Testis (tissue), 3 donors: ENCODE results near the gene GALNT14. TPM values are rescaled to one million over a fixed set of nuclear protein-coding genes. Genes with fewer than 3 reads are reported as not detected.

Source experiments
- DNase-seq: peaks from one replicate; pipeline ENCODE4 v3.0.0-alpha.2; 2019
- H3K27ac ChIP-seq, 2 donors: fragments of 200-600 bp; sonication (generic); one replicate each; pipeline ENCODE4 v1.5.1; 2019
- H3K27me3 ChIP-seq: fragments of 200-600 bp; sonication (generic); one replicate; pipeline ENCODE4 v1.5.1; 2019
- H3K36me3 ChIP-seq: fragments of 200-600 bp; sonication (generic); one replicate; pipeline ENCODE4 v1.5.1; 2017; ENCODE audit warnings: low read depth; ENCODE audit errors: missing control alignments
- H3K4me1 ChIP-seq: fragments of 200-600 bp; sonication (generic); one replicate; pipeline ENCODE4 v1.5.1; 2019
- H3K4me3 ChIP-seq, 2 donors: fragments of 200-600 bp; sonication (generic); one replicate each; pipeline ENCODE4 v1.5.1; 2017 to 2019
- H3K9me3 ChIP-seq: fragments of 200-600 bp; sonication (generic); one replicate; pipeline ENCODE4 v1.5.1; 2017
- CTCF ChIP-seq, 3 experiments: fragments of 450-650 bp in 2 of 3; fragments of 200-600 bp in 1 of 3; sonication (generic) in 1 of 3; IDR thresholded peaks; one replicate each; pipeline ENCODE4 v1.5.1; 2016 to 2019; ENCODE audit warnings: antibody characterized with exemption in 3 of 3, mild to moderate bottlenecking in 2 of 3, moderate library complexity in 1 of 3
- POLR2A ChIP-seq: fragments of 450-650 bp; IDR thresholded peaks from one replicate; pipeline ENCODE4 v1.6.1; 2017; ENCODE audit warnings: antibody characterized with exemption, mild to moderate bottlenecking, moderate library complexity
- WGBS, 2 donors: methylation state at CpG; one replicate each; pipeline ENCODE4 v1.1.5; 2018; 5-methylcytosine and 5-hydroxymethylcytosine counted together
- intact Hi-C: fragments of 100-400 bp; cut with DNase I; formaldehyde crosslinking; loops from one replicate; pipeline ENCODE4 v1.15.1; 2023; ENCODE audit warnings: low total_unique reads
- polyA plus RNA-seq: library from polyadenylated mRNA; stranded (reverse); fragments of 350-450 nt; fragmentation: Illumina TruSeq; extraction: RNeasy Lipid Tissue Mini Kit (QIAGEN cat#74804); gene quantifications from one replicate; pipeline ENCODE4 v1.2.3, GENCODE V29; 2014; ENCODE audit warnings: low read depth, low replicate concordance; ENCODE audit not compliant: insufficient read depth
- total RNA-seq, 2 donors: library from RNA; depleted of rRNA; stranded (reverse); fragments of >200 nt; gene quantifications; one replicate each; pipeline ENCODE4 v1.2.3, GENCODE V29; 2016

The GALNT14 gene
- total and polyA plus RNA-seq, 3 donors from 2014 or later: 6.9 to 31.5 (median 11.6) TPM

- H3K27me3 ChIP-seq: no peaks in the 10 kb centered on the region
- DNase-seq: no peak
- WGBS, 2 donors: 42 to 65% methylated on average over 4 of the region's 4 CpGs
- H3K36me3 ChIP-seq: no peaks in the 10 kb centered on the region
- no peak overlapping the region for H3K27ac ChIP-seq
- no peaks in the 10 kb centered on the region for H3K4me1 ChIP-seq
- no peaks in the 10 kb centered on the region for H3K9me3 ChIP-seq
- TF ChIP-seq POLR2A (no peak), CTCF (IDR thresholded peaks at IDR 0.05) (no peak)
- intact Hi-C loops: no loop called here
- no peak overlapping the region for H3K4me3 ChIP-seq
Observed at GRCh38 chr2:31078011-31078410, 60.2 kb downstream of the GALNT14 start.

- DNase-seq: no peak
- Histone ChIP-seq H3K9me3 (no peaks in the 10 kb centered on the region), H3K4me3 (no peak overlapping the region), H3K27ac (no peak overlapping the region), H3K4me1 (no peaks in the 10 kb centered on the region), H3K27me3 (no peaks in the 10 kb centered on the region), H3K36me3 (no peaks in the 10 kb centered on the region)
- 83 to 84% methylated on average over 5 to 6 of the region's 6 CpGs for WGBS, 2 donors
- TF ChIP-seq POLR2A (no peak), CTCF (IDR thresholded peaks at IDR 0.05) (no peak)
- intact Hi-C loops: no loop called here
Observed at GRCh38 chr2:31075941-31076590, 62.2 kb downstream of the GALNT14 start.

- Histone ChIP-seq H3K36me3 (no peaks in the 10 kb centered on the region), H3K4me3 (no peak overlapping the region), H3K27me3 (no peaks in the 10 kb centered on the region), H3K9me3 (no peaks in the 10 kb centered on the region), H3K4me1 (no peaks in the 10 kb centered on the region), H3K27ac (no peak overlapping the region)
- intact Hi-C loops: no loop called here
- TF ChIP-seq CTCF (IDR thresholded peaks at IDR 0.05) (no peak), POLR2A (no peak)
- no peak for DNase-seq
- WGBS, 2 donors: 69 to 76% methylated on average over 7 of the region's 7 CpGs
Observed at GRCh38 chr2:31075431-31075830, 62.8 kb downstream of the GALNT14 start.

- intact Hi-C loops: no loop called here
- Histone ChIP-seq H3K36me3 (no peaks in the 10 kb centered on the region), H3K27me3 (no peaks in the 10 kb centered on the region), H3K27ac (no peak overlapping the region), H3K4me1 (no peaks in the 10 kb centered on the region), H3K4me3 (no peak overlapping the region), H3K9me3 (no peaks in the 10 kb centered on the region)
- WGBS, 2 donors: 77 to 79% methylated on average over 6 of the region's 6 CpGs
- no peak for DNase-seq
- TF ChIP-seq CTCF (IDR thresholded peaks at IDR 0.05) (no peak), POLR2A (no peak)
Observed at GRCh38 chr2:31071741-31072140, 66.5 kb downstream of the GALNT14 start.
